ENCODE measurements around the gene NMT1. TPM values are rescaled to one million over a fixed set of nuclear protein-coding genes. Genes with fewer than 3 reads are reported as not detected.

Gene NMT1
- total and polyA plus RNA-seq, 2 of the 13 experiments (the other 11 are each of a cell fraction or from before 2014, with no cell fraction given) = 75.7 to 142 TPM

DNA sequence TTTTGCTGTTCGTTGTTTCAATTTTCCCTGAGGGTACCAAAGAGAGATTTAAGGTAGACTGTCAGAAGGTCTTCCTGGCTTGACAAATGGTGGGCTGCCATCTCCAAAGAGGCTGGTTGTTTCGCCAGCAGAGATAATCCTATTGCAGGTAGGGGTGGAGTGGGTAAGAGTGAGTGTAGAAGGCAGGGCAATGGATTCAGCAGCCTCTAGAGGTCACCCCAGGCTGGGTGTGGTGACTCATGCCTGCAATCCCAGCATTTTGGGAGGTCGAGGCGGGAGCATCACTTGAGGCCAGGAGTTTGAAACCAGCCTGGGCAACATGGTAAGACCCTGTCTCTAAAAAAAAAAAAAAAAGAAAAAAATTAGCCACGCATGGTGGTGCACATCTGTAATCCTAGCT, 44.3 kb upstream of the NMT1 start (continued):
- TF ChIP-seq, protein P1, sequence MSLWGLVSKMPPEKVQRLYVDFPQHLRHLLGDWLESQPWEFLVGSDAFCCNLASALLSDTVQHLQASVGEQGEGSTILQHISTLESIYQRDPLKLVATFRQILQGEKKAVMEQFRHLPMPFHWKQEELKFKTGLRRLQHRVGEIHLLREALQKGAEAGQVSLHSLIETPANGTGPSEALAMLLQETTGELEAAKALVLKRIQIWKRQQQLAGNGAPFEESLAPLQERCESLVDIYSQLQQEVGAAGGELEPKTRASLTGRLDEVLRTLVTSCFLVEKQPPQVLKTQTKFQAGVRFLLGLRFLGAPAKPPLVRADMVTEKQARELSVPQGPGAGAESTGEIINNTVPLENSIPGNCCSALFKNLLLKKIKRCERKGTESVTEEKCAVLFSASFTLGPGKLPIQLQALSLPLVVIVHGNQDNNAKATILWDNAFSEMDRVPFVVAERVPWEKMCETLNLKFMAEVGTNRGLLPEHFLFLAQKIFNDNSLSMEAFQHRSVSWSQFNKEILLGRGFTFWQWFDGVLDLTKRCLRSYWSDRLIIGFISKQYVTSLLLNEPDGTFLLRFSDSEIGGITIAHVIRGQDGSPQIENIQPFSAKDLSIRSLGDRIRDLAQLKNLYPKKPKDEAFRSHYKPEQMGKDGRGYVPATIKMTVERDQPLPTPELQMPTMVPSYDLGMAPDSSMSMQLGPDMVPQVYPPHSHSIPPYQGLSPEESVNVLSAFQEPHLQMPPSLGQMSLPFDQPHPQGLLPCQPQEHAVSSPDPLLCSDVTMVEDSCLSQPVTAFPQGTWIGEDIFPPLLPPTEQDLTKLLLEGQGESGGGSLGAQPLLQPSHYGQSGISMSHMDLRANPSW (CRISPR knock-in tag; IDR thresholded peaks at IDR 0.05; ENCODE audit: borderline replicate concordance) = no peak
- no peak for TF ChIP-seq MYC (CRISPR knock-in tag; IDR thresholded peaks at IDR 0.05; ENCODE audit: borderline replicate concordance)
- peak; percentile 91 for TF ChIP-seq ZSCAN25 (CRISPR knock-in tag; IDR thresholded peaks at IDR 0.05)
- no peak for TF ChIP-seq PHF20 (CRISPR knock-in tag; IDR thresholded peaks at IDR 0.05)
- no peak for TF ChIP-seq ARNT2 (CRISPR knock-in tag; IDR thresholded peaks at IDR 0.05; ENCODE audit: low read depth)
- no peak for TF ChIP-seq NFIB (CRISPR knock-in tag; IDR thresholded peaks at IDR 0.05; ENCODE audit: borderline replicate concordance)
- no peak for TF ChIP-seq NR2F1 (CRISPR knock-in tag; IDR thresholded peaks at IDR 0.05)
- TF ChIP-seq, protein P2, sequence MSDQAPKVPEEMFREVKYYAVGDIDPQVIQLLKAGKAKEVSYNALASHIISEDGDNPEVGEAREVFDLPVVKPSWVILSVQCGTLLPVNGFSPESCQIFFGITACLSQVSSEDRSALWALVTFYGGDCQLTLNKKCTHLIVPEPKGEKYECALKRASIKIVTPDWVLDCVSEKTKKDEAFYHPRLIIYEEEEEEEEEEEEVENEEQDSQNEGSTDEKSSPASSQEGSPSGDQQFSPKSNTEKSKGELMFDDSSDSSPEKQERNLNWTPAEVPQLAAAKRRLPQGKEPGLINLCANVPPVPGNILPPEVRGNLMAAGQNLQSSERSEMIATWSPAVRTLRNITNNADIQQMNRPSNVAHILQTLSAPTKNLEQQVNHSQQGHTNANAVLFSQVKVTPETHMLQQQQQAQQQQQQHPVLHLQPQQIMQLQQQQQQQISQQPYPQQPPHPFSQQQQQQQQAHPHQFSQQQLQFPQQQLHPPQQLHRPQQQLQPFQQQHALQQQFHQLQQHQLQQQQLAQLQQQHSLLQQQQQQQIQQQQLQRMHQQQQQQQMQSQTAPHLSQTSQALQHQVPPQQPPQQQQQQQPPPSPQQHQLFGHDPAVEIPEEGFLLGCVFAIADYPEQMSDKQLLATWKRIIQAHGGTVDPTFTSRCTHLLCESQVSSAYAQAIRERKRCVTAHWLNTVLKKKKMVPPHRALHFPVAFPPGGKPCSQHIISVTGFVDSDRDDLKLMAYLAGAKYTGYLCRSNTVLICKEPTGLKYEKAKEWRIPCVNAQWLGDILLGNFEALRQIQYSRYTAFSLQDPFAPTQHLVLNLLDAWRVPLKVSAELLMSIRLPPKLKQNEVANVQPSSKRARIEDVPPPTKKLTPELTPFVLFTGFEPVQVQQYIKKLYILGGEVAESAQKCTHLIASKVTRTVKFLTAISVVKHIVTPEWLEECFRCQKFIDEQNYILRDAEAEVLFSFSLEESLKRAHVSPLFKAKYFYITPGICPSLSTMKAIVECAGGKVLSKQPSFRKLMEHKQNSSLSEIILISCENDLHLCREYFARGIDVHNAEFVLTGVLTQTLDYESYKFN (CRISPR knock-in tag; conservative IDR thresholded peaks at IDR 0.05) = no peak
- TF ChIP-seq ZNF329 (CRISPR knock-in tag; IDR thresholded peaks at IDR 0.05; ENCODE audit: low read depth) = no peak
- 0 out of 2 replicates have a peak, but pooled peaks have one; percentile 21 for TF ChIP-seq HDAC2 (CRISPR knock-in tag; IDR thresholded peaks at IDR 0.05)
- TF ChIP-seq, protein P3, sequence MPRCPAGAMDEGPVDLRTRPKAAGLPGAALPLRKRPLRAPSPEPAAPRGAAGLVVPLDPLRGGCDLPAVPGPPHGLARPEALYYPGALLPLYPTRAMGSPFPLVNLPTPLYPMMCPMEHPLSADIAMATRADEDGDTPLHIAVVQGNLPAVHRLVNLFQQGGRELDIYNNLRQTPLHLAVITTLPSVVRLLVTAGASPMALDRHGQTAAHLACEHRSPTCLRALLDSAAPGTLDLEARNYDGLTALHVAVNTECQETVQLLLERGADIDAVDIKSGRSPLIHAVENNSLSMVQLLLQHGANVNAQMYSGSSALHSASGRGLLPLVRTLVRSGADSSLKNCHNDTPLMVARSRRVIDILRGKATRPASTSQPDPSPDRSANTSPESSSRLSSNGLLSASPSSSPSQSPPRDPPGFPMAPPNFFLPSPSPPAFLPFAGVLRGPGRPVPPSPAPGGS (CRISPR knock-in tag; IDR thresholded peaks at IDR 0.05) = no peak
- no peak for TF ChIP-seq CAMTA2 (CRISPR knock-in tag; IDR thresholded peaks at IDR 0.05; ENCODE audit: borderline replicate concordance)
- TF ChIP-seq, protein P4, sequence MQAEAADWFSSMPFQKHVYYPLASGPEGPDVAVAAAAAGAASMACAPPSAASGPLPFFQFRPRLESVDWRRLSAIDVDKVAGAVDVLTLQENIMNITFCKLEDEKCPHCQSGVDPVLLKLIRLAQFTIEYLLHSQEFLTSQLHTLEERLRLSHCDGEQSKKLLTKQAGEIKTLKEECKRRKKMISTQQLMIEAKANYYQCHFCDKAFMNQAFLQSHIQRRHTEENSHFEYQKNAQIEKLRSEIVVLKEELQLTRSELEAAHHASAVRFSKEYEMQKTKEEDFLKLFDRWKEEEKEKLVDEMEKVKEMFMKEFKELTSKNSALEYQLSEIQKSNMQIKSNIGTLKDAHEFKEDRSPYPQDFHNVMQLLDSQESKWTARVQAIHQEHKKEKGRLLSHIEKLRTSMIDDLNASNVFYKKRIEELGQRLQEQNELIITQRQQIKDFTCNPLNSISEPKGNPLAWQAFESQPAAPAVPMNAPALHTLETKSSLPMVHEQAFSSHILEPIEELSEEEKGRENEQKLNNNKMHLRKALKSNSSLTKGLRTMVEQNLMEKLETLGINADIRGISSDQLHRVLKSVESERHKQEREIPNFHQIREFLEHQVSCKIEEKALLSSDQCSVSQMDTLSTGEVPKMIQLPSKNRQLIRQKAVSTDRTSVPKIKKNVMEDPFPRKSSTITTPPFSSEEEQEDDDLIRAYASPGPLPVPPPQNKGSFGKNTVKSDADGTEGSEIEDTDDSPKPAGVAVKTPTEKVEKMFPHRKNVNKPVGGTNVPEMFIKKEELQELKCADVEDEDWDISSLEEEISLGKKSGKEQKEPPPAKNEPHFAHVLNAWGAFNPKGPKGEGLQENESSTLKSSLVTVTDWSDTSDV (CRISPR knock-in tag; IDR thresholded peaks at IDR 0.05) = no peak
- no peak for TF ChIP-seq SP2 (CRISPR knock-in tag; IDR thresholded peaks at IDR 0.05)
- TF ChIP-seq, protein P5, sequence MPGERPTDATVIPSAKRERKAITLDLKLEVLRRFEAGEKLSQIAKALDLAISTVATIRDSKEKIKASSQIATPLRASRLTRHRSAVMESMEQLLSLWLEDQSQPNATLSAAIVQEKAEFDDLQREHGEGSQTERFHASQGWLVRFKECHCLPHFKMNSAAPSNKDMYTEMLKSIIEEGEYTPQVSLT (CRISPR knock-in tag; IDR thresholded peaks at IDR 0.05; ENCODE audit: borderline replicate concordance, low read depth) = no peak
- no peak for TF ChIP-seq GATAD1 (CRISPR knock-in tag; IDR thresholded peaks at IDR 0.05)
- no peak for TF ChIP-seq LCORL (IDR thresholded peaks at IDR 0.05)
- TF ChIP-seq LCORL (CRISPR knock-in tag; IDR thresholded peaks at IDR 0.05) = 0 out of 2 replicates have a peak, but pooled peaks have one; percentile 53

Data from HepG2 (cell line).